Measurements from ENCODE around the gene SAP130. TPM values are rescaled to one million over a fixed set of nuclear protein-coding genes. Genes with fewer than 3 reads are reported as not detected.

The SAP130 gene
- total RNA-seq, 3 donors from 2014 or later (not counting 1 experiment from before 2014, with no cell fraction given), result 33.6 to 43.7 (median 36.2) TPM

GRCh38 chr2:128043041-128043440, 15.2 kb upstream of the SAP130 start:
- peaks cover 37 to 42% of the 10 kb centered on the region in 2 donors for H3K27me3 Mint-ChIP-seq (ENCODE audit: low read depth in 2 of 2)
- Histone ChIP-seq H3K4me3 (ENCODE audit: low read length) (no peak overlapping the region), H3K27me3 (ENCODE audit: control insufficient read depth, insufficient read depth, low read length) (no peaks in the 10 kb centered on the region), H3K9me3 (ENCODE audit: control insufficient read depth, insufficient read depth, low read length) (peaks cover 8% of the 10 kb centered on the region), H3K4me1 (ENCODE audit: control insufficient read depth, insufficient read depth, low read length) (no peaks in the 10 kb centered on the region), H3K36me3 (ENCODE audit: control insufficient read depth, insufficient read depth, low read length) (no peaks in the 10 kb centered on the region), H3K27ac (ENCODE audit: low read length) (no peak overlapping the region)
- H3K27ac Mint-ChIP-seq, result no peak overlapping the region
- no peak for ATAC-seq
- H3K4me3 Mint-ChIP-seq, result no peak overlapping the region
- H3K9me3 Mint-ChIP-seq, result peaks cover 2 to 9% of the 10 kb centered on the region in 2 donors
- intact Hi-C loops (cut with micrococcal nuclease), result no loop called here
- no peak for DNase-seq
- 95% methylated on average over 3 of the region's 3 CpGs for WGBS (ENCODE audit: insufficient coverage)
- H3K4me1 Mint-ChIP-seq, result no peaks in the 10 kb centered on the region
- TF ChIP-seq CTCF (IDR thresholded peaks at IDR 0.05), result no peak
- H3K36me3 Mint-ChIP-seq, result peaks cover 14% of the 10 kb centered on the region

- Mint-ChIP-seq H3K27ac (no peak overlapping the region), H3K27me3 (ENCODE audit: low read depth in 2 of 2) (peaks cover 29 to 43% of the 10 kb centered on the region in 2 donors), H3K36me3 (peaks cover 27% of the 10 kb centered on the region), H3K4me3 (no peak overlapping the region), H3K4me1 (no peaks in the 10 kb centered on the region), H3K9me3 (peaks cover 5 to 19% of the 10 kb centered on the region in 2 donors)
- peaks cover 20% of the 10 kb centered on the region for H3K9me3 ChIP-seq (ENCODE audit: control insufficient read depth, insufficient read depth, low read length)
- H3K36me3 ChIP-seq (ENCODE audit: control insufficient read depth, insufficient read depth, low read length), result no peaks in the 10 kb centered on the region
- ATAC-seq (no peak), DNase-seq (no peak)
- H3K4me1 ChIP-seq (ENCODE audit: control insufficient read depth, insufficient read depth, low read length), result no peaks in the 10 kb centered on the region
- H3K4me3 ChIP-seq (ENCODE audit: low read length), result no peak overlapping the region
- H3K27me3 ChIP-seq (ENCODE audit: control insufficient read depth, insufficient read depth, low read length), result no peaks in the 10 kb centered on the region
- intact Hi-C loops (cut with micrococcal nuclease), result no loop called here
- H3K27ac ChIP-seq (ENCODE audit: low read length), result no peak overlapping the region
- TF ChIP-seq CTCF (IDR thresholded peaks at IDR 0.05), result no peak
- 83% methylated on average over 3 of the region's 3 CpGs for WGBS (ENCODE audit: insufficient coverage)
These were observed 13.7 kb upstream of the SAP130 start for GRCh38 chr2:128041561-128041960.

GRCh38 chr2:128040166-128040771, 12.4 kb upstream of the SAP130 start:
- H3K9me3 Mint-ChIP-seq, result peaks cover 5 to 21% of the 10 kb centered on the region in 2 donors
- 84% methylated on average over 8 of the region's 8 CpGs for WGBS (ENCODE audit: insufficient coverage)
- H3K4me3 Mint-ChIP-seq, result no peak overlapping the region
- H3K36me3 ChIP-seq (ENCODE audit: control insufficient read depth, insufficient read depth, low read length), result no peaks in the 10 kb centered on the region
- peaks cover 23% of the 10 kb centered on the region for H3K9me3 ChIP-seq (ENCODE audit: control insufficient read depth, insufficient read depth, low read length)
- no peaks in the 10 kb centered on the region for H3K4me1 Mint-ChIP-seq
- intact Hi-C loops (cut with micrococcal nuclease), result no loop called here
- no peak for ATAC-seq
- peaks cover 29% of the 10 kb centered on the region for H3K36me3 Mint-ChIP-seq
- H3K27ac ChIP-seq (ENCODE audit: low read length), result no peak overlapping the region
- H3K27ac Mint-ChIP-seq, result no peak overlapping the region
- no peak for DNase-seq
- peaks cover 29 to 37% of the 10 kb centered on the region in 2 donors for H3K27me3 Mint-ChIP-seq (ENCODE audit: low read depth in 2 of 2)
- H3K4me1 ChIP-seq (ENCODE audit: control insufficient read depth, insufficient read depth, low read length), result no peaks in the 10 kb centered on the region
- H3K27me3 ChIP-seq (ENCODE audit: control insufficient read depth, insufficient read depth, low read length), result no peaks in the 10 kb centered on the region
- H3K4me3 ChIP-seq (ENCODE audit: low read length), result no peak overlapping the region
- no peak for TF ChIP-seq CTCF (IDR thresholded peaks at IDR 0.05)

- H3K36me3 ChIP-seq (ENCODE audit: control insufficient read depth, insufficient read depth, low read length), result no peaks in the 10 kb centered on the region
- WGBS (ENCODE audit: insufficient coverage), result 93% methylated on average over 9 of the region's 9 CpGs
- H3K4me3 ChIP-seq (ENCODE audit: low read length), result no peak overlapping the region
- Mint-ChIP-seq H3K4me3 (no peak overlapping the region), H3K9me3 (peaks cover 5 to 21% of the 10 kb centered on the region in 2 donors), H3K27ac (no peak overlapping the region), H3K36me3 (peaks cover 29% of the 10 kb centered on the region), H3K27me3 (ENCODE audit: low read depth in 2 of 2) (peaks cover 29 to 40% of the 10 kb centered on the region in 2 donors), H3K4me1 (no peaks in the 10 kb centered on the region)
- no peaks in the 10 kb centered on the region for H3K4me1 ChIP-seq (ENCODE audit: control insufficient read depth, insufficient read depth, low read length)
- H3K27ac ChIP-seq (ENCODE audit: low read length), result no peak overlapping the region
- intact Hi-C loops (cut with micrococcal nuclease), result no loop called here
- ATAC-seq (no peak), DNase-seq (no peak)
- H3K27me3 ChIP-seq (ENCODE audit: control insufficient read depth, insufficient read depth, low read length), result no peaks in the 10 kb centered on the region
- H3K9me3 ChIP-seq (ENCODE audit: control insufficient read depth, insufficient read depth, low read length), result peaks cover 23% of the 10 kb centered on the region
- no peak for TF ChIP-seq CTCF (IDR thresholded peaks at IDR 0.05)
These were observed 11.7 kb upstream of the SAP130 start for GRCh38 chr2:128039535-128039934.

Data from natural killer cell (primary cell).